ENCODE measurements around the gene TTLL3.

TTLL3 gene

DNA sequence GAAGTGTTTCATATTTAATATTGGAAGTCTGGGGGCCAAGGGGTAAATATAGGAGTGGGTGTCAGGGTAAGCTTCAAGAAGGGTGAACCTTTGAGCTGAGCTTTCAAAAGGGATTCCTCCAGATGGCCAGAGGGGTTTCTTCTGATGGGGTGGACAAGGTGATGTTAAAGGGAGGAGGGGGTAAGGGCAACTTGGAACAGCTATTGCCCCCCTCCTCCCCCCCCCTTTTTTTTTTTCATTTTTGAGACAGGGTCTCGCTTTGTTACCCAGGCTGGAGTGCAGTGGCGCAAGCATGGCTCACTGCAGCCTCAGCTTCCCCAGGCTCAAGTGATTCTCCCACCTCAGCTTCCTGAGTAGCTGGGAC is 2.1 kb upstream of the TTLL3 start:
- no peak for DNase-seq (ENCODE audit: low spot score)

DNA sequence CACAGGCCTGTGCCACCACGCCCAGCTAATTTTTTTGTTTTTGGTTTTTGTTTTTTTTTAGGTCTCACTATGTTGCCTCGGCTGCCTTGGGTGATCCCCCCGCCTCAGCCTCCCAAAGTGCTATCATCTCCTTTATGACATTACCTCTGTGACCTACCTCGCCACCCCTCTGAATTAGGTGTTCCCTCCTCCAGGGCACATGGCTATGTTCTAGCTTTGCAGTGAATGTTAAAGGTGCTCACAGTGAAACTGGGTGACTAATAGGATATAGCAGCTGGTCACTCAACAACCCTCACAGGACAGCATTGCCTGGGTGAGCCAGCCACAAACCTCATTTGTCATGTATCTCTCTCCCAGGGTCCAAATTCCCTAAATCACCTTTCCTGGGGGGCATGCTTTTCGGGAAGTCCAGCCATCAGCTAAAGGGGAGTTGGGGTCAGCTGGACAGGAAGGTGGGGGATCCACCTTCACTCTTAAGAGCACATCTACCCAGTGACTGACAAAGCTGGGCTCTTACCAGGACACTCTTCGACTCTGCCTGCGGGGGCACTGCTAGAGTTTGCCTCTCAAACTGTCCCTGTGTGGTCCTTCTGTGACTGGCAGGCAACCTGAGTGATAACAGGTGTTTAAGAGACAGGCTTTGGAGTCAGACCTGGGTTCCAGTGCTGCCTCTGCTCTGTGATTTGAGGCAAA is 1.6 kb upstream of the TTLL3 start:
- DNase-seq (ENCODE audit: low spot score) = no peak

- DNase-seq (ENCODE audit: low spot score) = no peak
These were observed 835 bp upstream of the TTLL3 start for GRCh38 chr3:9809239-9809614.

- DNase-seq (ENCODE audit: low spot score) = peak; percentile 32
These were observed 340 bp downstream of the TTLL3 start for GRCh38 chr3:9810433-9810770.

DNA sequence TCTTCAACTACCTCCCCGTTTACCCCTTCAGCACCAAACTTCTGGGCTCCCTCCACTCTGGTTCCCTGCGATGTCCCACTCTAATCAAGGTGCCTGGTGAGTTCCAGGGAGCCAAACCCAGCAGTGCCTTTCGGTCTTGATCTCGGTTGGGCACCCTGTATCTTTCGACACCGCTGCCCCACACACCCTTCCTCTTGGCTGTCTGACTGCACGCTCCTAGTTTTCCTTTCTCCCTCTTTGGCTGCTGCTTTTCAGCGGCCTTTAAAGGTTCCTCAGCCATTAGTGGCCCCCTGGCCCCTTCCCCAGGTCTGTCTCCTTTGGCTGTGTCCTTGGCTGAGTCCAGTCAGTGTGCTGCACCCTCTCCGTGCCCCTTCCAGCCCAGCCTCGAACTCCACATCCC is 784 bp downstream of the TTLL3 start:
- peak; percentile 40 for DNase-seq (ENCODE audit: low spot score)

GRCh38 chr3:9812870-9813483 is 2.9 kb downstream of the TTLL3 start:
- no peak for DNase-seq (ENCODE audit: low spot score)

GRCh38 chr3:9815986-9816385 is 5.9 kb downstream of the TTLL3 start:
- no peak for DNase-seq (ENCODE audit: low spot score)

DNA sequence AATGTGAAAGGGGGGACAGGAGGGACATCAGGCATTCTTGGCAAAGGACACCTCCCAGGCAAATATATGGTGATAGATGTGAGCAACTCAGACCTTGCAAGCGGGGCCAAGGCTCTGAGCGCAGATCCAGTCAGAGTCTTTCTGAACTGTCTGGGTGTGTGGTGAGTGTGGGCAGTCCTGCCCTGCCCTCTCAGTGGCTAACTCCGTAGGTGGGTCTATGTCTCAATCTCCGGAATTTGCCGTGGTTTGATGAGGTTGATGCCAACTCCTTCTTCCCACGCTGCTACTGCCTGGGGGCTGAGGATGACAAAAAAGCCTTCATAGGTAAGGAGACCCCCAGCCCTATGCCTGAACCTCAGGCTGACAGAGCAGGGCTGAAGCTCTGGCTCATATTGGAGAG is 7.4 kb downstream of the TTLL3 start:
- no peak for DNase-seq (ENCODE audit: low spot score)

- DNase-seq (ENCODE audit: low spot score) = no peak
These were observed 8.7 kb downstream of the TTLL3 start for GRCh38 chr3:9818666-9819335.

DNA sequence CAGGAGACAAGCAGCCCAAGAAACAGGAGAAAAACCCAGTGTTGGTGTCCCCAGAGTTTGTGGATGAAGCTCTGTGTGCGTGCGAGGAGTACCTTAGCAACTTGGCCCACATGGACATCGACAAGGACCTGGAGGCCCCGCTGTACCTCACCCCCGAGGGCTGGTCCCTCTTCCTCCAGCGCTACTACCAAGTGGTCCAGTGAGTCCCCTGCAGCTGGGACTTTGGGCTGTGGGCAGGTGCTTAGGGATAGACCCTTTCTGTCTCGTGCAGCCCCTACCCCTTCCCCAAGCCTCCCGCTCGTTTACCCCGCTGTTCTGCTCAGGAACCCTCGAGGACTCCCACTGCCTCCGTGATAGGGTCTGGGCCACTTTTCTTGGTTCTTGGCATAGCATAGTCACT is 10.5 kb downstream of the TTLL3 start:
- no peak for DNase-seq (ENCODE audit: low spot score)

- DNase-seq (ENCODE audit: low spot score) = no peak
These were observed 10.9 kb downstream of the TTLL3 start for GRCh38 chr3:9820946-9821345.

- no peak for DNase-seq (ENCODE audit: low spot score)
These were observed 15.5 kb downstream of the TTLL3 start for GRCh38 chr3:9825451-9826040.

DNA sequence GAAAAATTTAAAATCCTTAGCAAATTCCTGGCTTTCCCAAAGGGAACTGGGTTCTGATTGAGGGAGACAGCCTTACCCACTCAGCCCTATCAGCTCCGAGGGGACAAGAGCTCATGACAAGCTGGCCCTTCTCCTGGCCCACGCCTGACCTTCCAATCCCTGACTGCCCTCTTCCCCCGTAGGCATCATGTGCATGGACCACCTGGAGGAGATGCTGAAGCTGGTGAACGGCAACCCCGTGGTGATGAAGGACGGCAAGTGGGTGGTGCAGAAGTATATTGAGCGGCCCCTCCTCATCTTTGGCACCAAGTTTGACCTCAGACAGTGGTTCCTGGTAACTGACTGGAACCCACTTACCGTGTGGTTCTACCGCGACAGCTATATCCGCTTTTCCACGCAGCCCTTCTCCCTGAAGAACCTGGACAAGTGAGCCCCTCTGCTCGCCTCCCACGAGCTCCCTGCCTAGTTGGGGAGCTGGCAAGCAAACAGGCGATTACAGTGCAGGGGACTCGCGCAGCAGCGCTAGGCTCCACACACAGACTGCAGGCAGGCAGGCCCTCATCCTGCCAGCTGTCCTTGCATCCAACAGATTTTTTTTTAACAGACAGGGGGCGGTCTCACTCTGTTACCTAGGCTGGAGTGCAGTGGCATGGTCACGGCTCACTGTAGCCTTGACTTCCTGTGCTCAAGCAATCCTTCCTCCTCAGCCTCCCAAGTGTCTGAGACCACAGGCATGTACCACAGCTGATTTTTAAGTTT is 16.9 kb downstream of the TTLL3 start:
- DNase-seq (ENCODE audit: low spot score) = no peak

GRCh38 chr3:9828801-9829755 is 19.0 kb downstream of the TTLL3 start:
- DNase-seq (ENCODE audit: low spot score) = no peak

DNA sequence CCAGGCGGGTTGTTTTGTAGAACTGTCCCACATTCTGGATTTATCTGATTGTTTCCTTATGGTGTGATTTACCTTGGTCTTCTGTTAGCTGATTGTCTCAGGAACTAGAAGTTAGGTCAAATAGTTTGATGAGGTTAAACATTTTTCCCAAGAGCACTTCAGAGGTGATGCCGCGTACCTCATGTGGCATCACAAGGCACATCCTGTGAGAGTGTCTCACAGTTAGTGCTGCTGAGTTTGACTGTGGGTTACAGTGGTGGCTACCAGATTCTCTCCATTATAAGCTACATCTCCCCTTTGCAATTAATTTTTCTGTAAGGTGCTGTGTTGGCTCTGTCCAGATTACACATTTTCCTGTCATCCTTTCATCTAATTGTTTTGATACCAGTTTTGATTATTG is 21.2 kb downstream of the TTLL3 start:
- no peak for DNase-seq (ENCODE audit: low spot score)

DNA sequence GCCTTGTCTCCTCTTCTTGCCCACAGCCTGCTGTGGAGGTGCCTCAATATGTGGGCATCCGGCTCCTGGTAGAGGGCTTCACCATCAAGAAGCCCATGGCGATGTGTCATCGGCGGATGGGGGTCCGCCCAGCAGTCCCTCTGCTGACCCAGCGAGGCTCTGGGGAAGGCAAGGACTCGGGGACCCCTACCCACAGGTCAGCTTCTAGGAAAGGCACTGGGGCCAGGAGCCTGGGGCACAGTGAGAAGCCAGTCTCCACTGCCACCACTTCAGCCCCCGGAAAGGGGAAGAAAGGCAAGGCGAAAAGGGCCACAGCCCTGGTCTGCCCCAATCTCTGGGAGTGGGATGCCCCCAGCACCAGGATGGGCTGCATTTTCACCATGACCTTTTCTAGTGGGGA is 23.0 kb downstream of the TTLL3 start:
- no peak for DNase-seq (ENCODE audit: low spot score)

DNA sequence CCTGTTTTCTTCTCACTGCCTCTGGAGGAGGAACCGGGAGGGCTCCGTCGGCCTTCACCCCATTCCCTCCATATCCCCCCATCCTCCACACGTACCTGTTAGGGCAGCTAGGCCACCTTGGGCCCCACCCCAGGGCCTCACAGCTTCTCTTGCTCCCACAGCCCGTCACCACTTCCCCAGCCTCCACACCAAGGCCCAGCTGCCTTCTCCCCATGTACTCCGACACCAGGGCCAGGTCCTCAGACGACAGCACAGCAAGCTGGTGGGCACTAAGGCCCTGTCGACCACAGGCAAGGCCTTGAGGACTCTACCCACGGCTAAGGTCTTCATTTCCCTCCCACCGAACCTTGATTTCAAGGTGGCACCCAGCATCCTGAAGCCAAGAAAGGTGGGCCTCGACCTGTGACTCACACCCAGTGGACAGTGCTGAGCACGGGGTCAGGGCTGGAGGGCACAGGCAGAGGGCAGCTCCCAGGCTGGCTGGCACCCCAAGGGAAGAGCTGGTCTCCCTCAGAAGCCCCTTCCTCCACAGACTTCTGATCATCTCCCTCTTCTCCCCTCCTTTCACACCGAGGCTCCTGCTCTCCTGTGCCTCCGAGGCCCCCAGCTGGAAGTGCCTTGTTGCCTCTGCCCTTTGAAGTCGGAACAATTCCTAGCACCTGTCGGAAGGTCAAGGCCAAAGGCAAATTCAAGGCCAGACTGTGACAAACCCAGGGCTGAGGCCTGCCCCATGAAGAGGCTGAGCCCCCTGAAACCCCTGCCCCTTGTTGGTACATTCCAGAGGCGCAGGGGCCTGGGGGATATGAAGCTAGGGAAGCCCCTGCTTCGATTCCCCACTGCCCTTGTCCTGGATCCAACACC is 24.7 kb downstream of the TTLL3 start:
- no peak for DNase-seq (ENCODE audit: low spot score)

- DNase-seq (ENCODE audit: low spot score) = no peak
These were observed 27.9 kb downstream of the TTLL3 start for GRCh38 chr3:9837701-9838582.

- DNase-seq (ENCODE audit: low spot score) = no peak
These were observed 28.8 kb downstream of the TTLL3 start for GRCh38 chr3:9838856-9839255.

DNA sequence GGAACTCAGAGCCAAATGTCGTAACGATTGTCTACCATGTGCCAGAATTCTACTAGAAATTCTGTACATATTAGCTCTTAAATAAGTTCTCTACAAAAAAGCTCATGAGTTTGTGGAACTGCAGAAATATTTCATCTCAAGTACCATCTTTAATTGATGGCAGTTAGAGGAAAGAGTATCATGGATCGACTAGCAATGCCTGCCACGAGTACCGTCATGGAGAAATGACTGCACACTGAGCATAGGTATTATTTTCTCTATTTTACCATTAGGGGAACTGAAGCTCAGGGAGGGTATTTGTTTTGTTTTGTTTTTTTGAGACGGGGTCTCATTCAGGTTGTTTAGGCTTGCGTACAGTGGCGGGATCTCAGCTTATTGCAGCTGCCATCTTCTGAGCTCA is 31.0 kb downstream of the TTLL3 start:
- no peak for DNase-seq (ENCODE audit: low spot score)
